GM12891 (cell line): ENCODE results near the gene WDR45.

Experiments used
- POLR2A ChIP-seq: IDR thresholded peaks from 2 replicates; pipeline ENCODE4 v1.6.1; 2011; ENCODE audit warnings: low read depth, low read length, control low read depth
- POLR2AphosphoS5 ChIP-seq: IDR thresholded peaks from 2 replicates; pipeline ENCODE4 v1.6.1; 2011; ENCODE audit warnings: low read depth, low read length, control low read depth
- POU2F2 ChIP-seq: IDR thresholded peaks from 2 replicates; pipeline ENCODE4 v1.6.1; 2011; ENCODE audit warnings: low read depth, mild to moderate bottlenecking, control low read depth, low read length, moderate library complexity
- TAF1 ChIP-seq: IDR thresholded peaks from 2 replicates; pipeline ENCODE4 v1.6.1; 2011; ENCODE audit warnings: low read depth, low read length, control low read depth

GRCh38 chrX:49072712-49073095 is 7.0 kb downstream of the WDR45 start:
- no peak for TF ChIP-seq POLR2AphosphoS5
- TF ChIP-seq POLR2A = no peak
- TF ChIP-seq POU2F2 = no peak
- TF ChIP-seq TAF1 = no peak
